Activated CD4-positive, CD25-positive, alpha-beta regulatory T cell treated with anti-CD3 and anti-CD28 coated beads, Interleukin-2, amount 50 U/mL, for 72 hours (primary cell): Measurements from ENCODE around the gene SDK1.

Experiments used
- DNase-seq: peaks from one replicate; pipeline ENCODE4 v3.0.0; 2021

The SDK1 gene

DNA sequence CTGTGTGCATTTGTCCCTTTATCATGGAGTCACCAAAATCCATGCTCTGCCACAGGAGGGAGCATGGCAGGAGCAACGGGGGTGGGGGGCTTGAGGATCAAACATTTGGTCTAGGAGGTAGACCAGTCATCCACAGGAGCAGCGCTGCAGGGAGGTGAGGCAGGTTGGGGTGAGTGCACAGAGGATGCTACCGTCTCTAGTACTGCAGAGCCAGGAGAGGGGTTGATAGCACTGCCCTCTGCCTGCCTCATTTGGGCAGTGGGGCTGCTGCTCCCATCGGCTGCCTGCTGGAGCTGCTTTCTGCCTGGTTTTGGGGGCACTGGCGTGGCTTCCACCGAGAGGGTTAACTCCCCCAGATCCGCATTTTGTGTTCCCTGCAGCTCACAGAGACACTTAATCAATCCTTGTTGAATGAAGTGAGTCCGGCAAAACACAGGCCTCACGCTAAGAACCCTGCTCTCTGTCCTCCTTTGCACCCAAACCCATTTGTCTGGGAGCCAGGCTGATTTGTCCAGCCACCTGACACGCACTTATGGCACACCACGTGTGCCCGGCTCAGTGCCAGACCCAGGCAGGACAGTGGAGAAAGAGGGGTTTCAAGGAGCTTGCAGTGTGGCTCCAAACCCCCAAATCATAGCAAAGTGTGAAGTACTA, 854.0 kb downstream of the SDK1 start:
- no peak for DNase-seq

DNA sequence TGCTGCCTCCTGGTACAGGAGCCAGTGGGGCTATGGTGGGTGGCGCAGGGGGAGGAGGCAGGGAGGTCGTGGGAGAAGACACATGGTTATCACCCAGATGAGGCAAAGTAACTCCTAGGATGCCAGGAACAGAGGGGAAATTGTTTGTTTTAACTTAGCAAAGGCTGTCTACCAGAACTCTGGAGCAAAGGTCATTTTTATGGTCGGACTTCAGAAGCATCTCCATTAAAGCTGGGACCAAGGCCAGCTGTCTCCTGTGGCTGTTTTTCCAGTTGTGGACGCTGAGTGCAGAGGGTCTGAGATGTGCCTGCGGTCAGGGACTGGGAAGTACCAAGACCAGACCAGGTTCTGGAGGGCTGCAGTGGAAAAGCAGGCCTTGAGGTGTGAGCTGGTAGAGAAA, 855.1 kb downstream of the SDK1 start:
- no peak for DNase-seq

DNA sequence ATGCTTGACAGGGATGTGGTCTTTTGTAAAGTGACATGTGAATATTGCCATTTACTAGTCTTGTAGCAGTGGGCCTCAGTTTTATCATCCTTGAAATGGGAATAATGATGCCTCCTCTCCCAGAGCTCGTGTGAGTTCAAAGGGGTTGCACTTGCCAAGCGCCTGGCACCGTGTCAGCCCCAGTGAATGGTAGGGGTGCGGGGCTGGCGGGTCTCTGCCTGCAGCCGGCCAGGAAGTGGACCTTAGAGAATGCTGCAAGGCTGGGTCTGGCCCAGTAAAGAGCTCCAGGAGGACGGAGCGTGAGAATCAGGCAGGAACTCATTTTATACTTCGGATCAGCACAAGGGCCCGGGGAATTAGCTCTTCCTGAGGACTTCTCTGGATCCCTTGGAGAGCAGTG, 856.6 kb downstream of the SDK1 start:
- DNase-seq: no peak

DNA sequence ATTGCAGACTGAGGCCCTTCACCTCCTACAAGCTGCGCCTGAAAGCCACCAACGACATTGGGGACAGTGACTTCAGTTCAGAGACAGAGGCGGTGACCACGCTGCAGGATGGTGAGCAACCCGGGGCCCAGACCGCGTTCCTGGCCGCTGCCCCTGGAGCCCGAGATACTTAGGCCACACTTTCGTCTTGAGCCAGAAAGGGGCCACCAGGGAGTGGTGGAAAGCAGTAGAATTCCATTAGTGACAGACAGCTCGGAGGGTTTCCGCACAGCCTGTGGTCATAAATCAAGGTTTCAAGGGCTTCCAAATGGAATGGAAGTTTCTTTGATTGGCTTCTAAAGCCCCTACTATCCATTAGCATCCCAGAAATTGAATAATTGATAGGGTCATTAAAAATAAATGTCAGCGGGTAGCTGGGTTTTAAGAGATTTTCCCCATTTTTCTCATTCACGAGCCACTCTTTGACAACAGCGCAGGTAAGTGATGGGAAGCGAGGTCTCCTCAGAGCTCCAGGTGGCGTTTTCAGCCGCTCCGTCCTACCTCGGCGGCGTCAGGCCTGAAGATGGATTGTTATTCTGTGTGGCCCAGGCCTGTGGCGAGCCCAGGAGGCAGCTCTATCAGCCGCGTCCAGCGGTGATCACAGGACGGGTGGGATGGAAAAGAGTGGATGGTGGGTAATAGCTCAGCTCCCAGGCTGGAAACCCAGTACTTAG, 857.5 kb downstream of the SDK1 start:
- no peak for DNase-seq

DNA sequence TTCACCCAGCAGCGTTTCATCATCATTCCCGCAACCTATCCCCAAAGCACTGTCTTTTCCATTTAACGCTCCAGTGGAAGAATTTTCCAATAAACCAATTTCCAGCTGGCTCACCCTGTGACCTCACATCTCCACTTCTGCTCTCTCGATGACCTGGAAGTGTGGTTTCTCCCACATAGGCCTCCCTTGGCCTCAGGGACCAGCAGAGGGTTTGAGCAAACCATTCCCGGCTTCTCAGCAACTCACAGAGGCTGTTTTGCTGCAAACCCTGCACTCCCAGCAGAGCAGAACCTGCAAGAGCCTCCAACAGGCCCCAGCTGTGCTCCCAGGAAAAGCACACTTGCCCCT, 858.1 kb downstream of the SDK1 start:
- no peak for DNase-seq

DNA sequence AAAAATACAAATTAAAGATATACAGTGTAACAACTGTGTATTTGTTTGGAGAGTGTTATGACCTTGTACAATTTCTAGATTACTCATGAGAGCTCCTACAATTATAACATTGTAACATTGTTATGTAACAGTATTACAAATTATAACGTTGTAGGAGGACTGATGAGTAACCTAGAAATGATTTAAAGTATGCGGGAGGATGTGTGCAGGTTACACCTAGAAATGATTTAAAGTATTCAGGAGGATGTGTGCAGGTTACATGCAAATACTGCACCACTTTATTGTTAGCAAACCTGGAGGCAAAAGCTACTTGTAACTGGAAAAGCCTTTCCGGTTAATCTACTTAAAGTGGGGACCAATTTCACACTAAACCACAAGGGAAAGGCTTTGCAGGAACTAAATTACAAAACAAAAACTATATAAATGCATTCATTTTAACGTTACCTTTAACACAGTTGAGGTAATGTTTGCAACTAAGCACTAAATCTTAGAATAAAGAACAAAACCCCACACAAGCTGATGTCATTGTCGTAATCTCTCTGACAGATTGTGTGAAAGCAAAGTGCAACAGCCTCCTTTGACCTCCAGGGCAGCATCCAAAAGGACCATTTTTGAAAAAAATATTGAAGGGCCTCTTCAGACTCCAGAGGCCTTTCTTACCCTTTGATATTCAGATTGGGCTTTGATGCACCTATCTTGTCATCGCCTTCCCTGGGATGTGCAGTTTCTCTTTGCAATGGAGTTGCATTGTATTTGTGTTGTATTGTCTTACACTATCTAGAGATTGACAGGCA, 858.9 kb downstream of the SDK1 start:
- DNase-seq: no peak

DNA sequence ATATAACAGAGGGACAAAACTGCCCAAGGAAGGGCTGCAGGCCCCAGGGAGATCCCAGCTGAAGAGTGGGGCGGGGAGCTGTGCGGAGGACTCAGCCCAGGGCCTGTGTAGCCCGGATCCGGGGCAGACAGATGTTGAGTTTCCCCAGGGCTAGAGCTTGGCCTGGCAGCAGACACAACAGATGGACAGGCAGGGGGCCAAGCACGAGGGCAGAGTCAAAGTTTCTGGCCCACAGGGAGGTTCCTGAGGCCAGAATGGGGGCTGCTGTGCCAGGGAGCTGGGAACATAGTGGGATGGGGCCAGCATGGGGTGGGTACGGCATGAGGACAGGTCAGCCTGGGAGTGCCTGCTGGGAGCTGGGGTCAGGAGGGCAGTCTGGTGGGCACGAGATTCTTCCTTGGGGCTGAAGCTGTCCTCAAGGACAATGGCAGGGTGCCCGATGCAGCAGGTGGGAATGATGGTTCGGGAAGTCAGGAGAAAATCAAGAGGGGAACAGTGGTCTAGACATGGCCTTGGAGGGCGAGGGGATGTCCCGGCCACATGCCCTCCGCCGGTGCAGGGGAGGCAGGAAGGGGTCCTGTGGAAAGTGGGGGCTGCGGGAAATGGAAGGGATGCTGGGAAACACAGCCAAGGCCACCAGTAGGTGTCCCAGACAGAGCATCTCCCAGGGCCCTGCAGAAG, 862.0 kb downstream of the SDK1 start:
- no peak for DNase-seq

DNA sequence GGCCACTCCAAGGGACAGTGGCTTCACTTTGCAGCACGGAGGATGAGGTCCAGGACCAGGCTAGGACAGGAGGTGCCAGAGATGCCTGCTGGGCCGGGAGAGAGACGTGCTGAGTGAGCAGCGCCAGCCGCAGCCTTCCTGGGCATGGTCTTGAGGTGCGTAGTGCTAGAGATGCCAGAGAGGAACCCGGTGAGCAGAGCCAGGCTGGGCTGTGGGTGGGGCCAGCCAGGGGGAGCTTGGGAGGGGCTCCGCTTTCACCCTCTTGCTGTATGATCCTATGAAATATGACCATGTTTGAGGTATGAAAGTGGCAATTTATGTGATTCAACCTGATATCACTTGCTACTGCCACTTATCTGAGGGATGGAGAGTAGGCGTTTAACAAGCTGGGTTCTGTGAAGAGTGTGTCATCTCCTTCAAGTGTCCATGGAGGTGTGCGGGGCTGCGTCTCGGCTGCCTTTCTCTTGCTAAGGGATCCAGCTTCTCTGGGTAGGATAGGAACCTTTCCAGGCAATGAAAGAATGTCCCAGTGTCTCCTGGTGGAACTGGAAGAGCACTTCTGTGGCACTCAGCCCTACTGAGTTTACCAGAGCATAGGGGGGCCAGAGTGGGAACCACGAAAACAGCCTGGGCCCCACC, 862.6 kb downstream of the SDK1 start:
- DNase-seq: no peak

DNA sequence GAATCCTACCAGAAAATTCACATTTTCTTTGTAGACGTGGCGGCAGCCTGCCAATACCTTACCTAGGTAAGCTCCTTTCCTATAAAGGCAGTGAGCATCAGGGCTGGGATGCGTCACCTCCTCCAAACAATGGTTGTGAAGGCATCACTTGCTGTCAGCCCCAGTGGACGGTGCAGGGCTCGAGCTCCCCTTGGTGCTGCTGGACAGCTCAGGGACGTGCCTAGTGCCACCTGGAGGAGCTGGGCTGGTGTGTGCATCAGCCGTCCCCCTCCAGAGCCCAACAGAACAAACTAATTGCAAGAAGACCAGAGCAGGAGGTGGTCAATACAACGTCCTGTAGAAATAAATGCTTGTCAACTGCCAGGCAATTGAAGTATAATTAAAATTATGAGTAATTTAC, 863.5 kb downstream of the SDK1 start:
- DNase-seq: no peak

DNA sequence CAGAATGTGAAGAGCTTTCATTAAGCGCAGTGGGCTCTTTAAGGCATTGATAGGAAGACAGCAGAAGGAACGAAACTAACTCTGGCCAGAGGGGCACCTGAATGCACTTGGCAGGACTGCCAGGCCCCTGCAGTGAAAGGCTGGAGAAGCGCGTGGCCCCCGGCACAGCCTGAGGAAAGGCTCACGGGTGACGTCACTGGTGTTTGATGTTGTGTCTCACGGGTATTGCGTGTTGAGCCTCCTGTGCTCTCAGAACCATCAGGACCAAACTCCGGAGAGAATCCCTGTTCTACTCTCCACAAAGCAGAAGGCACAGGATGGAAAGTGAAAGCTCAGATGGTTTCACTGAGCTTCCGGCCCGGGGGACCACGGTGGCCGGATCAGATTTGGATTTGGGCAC, 865.3 kb downstream of the SDK1 start:
- DNase-seq: no peak

DNA sequence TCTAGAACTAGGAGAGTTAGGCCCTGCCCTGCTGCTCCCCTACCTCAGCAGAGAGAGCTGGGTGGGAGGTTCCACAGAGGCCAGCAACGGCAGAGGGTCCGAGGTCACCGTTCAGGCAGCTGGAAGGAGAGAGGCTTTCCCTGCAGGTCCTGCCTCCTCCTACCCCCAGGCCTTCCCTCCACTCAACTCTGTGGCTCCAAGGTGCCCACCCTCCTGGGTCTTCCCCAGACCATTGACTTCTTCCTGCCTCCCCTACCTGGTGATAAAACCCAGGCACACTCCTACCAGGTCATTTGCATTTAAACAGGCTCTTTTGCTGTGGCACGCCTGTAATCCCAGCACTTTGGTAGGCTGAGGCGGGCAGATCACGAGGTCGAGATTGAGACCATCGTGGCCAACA, 865.8 kb downstream of the SDK1 start:
- no peak for DNase-seq

DNA sequence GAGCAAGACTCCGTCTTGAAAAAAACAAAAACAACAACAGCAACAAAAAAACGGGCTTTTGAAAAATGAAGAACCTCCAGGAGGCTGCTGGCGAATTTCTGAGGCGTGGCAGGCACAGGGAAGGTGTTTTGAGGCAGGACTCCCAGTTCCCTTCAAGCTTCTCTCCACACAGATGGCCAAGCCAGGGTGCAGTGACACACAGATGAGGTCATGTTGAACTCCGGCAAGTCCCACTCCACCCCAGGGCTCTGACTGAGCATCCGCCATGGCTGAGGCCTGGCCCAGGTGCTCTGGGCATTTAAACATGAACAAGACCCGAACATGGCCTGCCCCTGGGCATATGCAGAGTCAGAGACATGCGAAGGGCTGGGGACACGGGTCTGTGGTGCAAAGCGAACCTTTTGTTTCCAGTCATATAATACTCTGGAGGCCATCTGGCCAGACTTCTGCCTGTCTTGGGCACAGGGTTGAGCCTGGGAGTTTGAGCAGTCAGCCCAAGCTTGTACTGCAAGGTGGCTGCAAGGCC, 866.4 kb downstream of the SDK1 start:
- no peak for DNase-seq

DNA sequence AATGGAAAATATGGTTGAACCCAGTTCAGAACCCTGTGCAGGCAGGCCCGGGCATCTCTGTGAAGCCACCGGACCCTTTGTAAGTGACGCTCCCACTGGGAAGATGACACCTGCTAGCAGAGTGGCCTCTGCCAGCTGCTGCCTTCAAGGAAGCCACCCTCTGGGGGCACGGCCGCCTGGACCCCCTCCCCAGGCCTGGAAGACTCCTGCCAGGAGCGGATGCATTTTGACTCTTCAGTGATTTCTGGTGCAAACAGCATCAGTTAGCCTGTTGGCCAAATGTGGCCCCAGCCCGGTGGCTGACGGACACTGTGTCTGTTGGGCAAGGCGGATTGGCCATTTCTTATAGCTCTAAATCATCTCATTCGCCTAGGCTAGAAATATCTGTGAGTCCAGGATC, 867.0 kb downstream of the SDK1 start:
- DNase-seq: no peak

DNA sequence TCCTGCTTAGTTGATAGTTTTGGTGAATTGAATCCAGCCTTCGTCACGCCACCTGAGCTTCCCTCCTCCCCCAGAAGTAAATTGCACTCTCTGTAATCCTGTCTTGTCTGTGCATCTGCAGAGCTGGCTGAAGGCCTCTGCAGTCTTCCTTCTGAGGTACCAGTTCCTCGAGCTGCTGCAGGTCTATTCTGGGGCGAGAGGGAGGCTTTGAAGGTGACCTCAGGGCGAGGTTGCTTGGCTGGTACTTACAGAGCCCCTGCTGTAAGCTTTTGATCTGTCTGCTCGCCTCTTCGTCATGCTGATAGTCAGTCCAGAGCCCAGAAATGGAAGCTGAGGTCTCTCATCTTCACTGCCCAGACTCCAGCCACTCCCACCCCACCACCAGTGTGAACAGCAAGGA, 867.5 kb downstream of the SDK1 start:
- DNase-seq: no peak

DNA sequence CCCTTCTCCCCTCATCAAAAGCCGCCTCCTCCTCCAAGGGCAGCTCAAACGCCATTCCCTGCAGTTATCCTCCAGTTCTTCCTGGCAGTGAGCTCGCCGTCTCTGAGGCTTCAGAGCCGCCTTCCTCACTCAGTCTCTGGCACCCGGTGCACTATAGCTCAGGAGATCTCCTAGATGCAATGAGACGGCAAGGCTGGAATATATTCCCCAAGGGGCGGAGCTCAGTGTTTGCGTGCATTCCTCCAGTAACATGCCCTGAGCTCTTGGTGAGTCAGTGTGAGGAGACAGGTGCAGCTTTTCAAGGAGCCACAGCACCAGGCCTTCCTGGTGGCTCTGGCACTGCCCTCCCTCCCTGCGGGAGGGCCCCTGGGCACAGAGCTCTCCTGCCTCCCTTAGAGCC, 868.4 kb downstream of the SDK1 start:
- no peak for DNase-seq

DNA sequence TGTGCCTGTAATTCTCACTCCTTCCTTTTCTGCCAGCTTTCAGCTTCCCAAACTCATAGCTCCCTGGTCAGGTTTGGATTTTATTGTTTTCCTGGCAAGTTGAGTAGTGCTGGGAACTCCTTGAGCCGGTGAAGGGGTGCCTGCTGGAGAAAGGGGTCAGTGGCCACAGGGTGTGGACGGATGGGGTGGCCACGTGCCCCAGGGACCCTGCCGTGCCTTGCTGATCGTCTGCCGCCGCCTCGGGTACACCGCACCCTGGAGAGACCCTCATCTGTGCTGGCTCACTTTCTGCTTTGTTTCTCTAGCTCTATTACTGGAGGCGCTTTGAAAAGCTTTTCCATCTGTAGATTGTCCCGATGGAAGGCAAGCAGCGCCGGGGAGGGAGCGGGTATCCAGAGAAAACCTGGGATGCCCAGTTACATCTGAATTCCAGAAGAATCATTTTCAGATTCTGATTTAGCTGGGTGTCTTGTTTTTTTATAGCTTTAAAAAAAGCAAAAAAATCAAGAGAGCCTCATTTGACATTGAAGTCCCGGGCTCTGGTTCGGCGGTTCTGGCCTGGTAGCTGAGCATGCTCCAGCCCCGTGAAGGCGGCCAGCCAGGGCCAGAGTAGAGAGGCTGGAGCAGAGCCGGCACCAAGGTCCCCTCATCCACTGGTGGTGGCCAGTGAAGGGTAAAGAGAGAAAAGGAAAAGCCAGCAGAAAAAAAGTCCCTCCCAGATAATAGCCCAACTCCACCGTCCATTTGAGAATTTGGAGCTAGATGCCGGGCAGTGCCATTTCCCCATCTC, 870.1 kb downstream of the SDK1 start:
- no peak for DNase-seq

DNA sequence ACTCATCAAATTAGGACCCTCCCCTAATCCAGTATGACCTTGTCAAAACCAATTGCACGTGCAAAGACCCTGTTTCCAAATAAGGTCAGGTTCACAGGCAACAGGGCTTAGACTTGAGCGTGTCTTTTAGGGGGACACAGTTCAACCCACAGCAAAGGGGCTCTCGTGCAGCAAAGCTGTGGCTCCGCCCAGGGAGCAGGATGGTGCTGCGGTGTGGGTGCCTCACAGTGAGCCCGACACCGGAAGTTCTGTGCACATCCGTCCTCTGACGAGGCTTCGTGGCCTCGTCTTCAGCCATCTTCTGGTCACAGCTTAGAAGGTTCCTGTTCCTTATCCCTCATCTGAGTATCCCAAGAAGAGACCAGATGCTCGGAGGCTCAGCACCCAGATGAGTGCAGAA, 871.8 kb downstream of the SDK1 start:
- DNase-seq: no peak

DNA sequence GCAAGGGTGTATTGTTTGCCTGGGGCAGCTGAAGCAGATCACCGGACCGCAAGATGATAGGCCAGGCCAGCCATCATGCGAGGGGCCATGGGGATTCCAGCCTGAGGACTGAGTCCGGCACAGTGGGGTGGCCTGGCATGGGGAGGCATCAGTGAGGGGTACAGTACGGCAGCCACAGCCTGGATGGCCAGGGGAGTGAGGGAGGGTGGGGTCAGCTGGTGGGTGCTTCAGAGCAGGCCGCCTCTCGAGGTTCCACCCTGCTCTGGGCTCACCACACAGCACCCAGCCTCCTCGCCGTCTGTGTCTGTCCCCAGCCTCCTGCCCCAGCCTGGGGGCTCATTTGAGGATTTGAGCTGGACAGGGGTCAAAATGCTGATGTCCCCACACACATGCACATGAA, 872.6 kb downstream of the SDK1 start:
- DNase-seq: no peak

DNA sequence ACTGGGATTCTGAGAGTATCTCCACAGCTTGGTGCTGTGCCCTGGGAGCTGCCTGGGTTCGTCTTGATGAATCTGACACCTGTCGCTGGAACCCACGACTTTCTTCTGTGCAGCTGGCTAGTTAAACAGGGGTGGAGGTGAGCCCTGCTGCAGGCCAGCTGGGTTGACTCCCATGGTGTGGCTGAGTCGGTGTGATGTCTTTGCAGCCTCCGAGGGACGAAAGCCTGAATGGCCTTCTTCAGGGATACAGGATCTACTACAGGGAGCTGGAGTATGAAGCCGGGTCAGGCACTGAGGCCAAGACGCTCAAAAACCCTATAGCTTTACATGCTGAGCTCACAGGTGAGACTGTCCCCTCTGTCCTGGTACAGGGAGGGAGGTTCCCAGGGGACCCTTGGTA, 873.0 kb downstream of the SDK1 start:
- no peak for DNase-seq

DNA sequence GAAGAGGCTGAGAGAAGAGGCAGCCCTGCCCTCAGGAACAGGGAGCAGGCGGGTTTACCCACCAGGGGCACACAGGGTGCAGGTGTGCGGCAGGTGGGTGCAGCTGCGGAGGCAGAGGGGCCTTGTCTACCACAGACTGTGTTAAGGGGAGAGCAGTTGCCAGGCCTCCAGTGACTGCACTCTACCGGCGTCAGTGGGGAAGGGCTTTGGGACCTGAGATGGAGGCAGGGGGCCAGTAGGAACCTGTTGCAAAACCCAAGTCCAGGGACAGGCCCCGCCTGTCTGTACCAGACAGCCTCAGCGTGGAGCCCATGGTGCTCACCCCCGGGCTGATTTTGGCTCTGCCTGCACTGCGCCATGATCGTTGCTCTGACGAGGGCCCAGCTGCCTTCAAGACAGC, 873.4 kb downstream of the SDK1 start:
- DNase-seq: no peak

DNA sequence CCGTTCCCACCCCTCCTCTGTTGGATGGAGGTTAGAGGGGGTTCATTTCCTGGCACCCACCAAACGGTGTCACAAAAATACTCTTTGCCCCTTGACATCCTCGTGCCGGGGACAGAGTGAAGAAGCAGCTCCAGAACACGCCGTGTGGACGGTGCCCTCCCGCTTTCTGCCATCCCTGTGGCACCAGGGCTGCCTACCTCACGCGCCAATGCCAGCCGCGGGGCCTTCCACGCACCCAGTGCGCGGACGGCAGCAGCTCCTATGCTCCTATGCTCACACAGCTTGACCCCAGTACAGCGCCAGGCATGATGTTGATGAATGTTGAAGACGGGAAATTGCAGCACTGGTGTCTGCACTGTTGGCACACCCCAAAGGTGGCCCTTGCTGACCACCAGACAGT, 873.8 kb downstream of the SDK1 start:
- DNase-seq: no peak

DNA sequence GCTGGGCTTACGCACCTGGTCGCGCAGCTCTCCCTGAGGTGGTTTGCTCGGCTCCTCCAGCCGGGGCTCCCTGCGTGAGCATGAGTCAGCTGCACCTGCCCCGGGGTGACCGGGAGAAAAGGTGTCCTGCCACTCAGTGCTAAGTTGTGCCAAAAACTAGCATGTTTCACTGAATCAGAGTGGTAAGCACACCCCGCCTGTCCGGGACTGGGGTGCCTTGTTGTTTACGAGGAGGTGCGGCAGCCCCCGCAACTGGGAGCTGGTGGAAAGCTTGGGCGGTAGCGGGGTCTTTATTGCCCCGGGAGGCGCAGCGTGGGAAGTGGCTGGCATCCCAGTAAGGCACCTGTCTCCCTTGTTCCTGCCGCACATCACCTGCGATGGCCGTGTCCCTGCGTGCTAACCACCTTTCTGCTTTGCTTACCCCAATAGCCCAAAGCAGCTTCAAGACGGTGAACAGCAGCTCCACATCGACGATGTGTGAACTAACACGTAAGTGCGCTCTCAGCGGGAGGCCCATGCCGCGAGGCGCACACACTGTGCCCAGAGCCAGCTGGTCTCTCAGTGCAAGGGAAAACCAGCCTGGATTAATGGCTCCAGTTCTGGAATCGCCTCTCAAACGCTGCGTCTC, 874.4 kb downstream of the SDK1 start:
- no peak for DNase-seq
